ENCODE data around the gene PLAAT5.
"Not testable (repeated sequence)": the region's sequence is repeated elsewhere in the genome, so short reads cannot be mapped to it uniquely, and the experiment has no call there.

Gene PLAAT5

GRCh38 chr11:63476618-63477017 is 14.3 kb downstream of the PLAAT5 start:
- DNase-seq: no peak

GRCh38 chr11:63472372-63472771 is 18.6 kb downstream of the PLAAT5 start:
- DNase-seq: no peak

- no peak for DNase-seq
Observed at GRCh38 chr11:63470311-63470710, 20.7 kb downstream of the PLAAT5 start.

GRCh38 chr11:63462137-63462536 is 28.8 kb downstream of the PLAAT5 start:
- no peak for DNase-seq

- DNase-seq: no peak
Observed at GRCh38 chr11:63459586-63459985, 31.4 kb downstream of the PLAAT5 start.

GRCh38 chr11:63448646-63449045 is 42.3 kb downstream of the PLAAT5 start:
- no peak for DNase-seq

GRCh38 chr11:63445720-63446119 is 45.2 kb downstream of the PLAAT5 start:
- DNase-seq: no peak

GRCh38 chr11:63445118-63445517 is 45.8 kb downstream of the PLAAT5 start:
- DNase-seq: no peak

- no peak for DNase-seq
Observed at GRCh38 chr11:63444160-63444559, 46.8 kb downstream of the PLAAT5 start.

- DNase-seq: no peak
Observed at GRCh38 chr11:63443714-63444113, 47.3 kb downstream of the PLAAT5 start.

GRCh38 chr11:63435831-63436230 is 55.1 kb downstream of the PLAAT5 start:
- DNase-seq: not testable (repeated sequence)

GRCh38 chr11:63435351-63435750 is 55.6 kb downstream of the PLAAT5 start:
- not testable (repeated sequence) for DNase-seq

- DNase-seq: not testable (repeated sequence)
Observed at GRCh38 chr11:63430731-63431130, 60.2 kb downstream of the PLAAT5 start.

GRCh38 chr11:63427971-63428508 is 62.9 kb downstream of the PLAAT5 start:
- DNase-seq: peak; percentile 10

- DNase-seq: no peak
Observed at GRCh38 chr11:63417174-63417852, 73.7 kb downstream of the PLAAT5 start.
